ENCODE data around the gene MRPL23.

MRPL23 gene

DNA sequence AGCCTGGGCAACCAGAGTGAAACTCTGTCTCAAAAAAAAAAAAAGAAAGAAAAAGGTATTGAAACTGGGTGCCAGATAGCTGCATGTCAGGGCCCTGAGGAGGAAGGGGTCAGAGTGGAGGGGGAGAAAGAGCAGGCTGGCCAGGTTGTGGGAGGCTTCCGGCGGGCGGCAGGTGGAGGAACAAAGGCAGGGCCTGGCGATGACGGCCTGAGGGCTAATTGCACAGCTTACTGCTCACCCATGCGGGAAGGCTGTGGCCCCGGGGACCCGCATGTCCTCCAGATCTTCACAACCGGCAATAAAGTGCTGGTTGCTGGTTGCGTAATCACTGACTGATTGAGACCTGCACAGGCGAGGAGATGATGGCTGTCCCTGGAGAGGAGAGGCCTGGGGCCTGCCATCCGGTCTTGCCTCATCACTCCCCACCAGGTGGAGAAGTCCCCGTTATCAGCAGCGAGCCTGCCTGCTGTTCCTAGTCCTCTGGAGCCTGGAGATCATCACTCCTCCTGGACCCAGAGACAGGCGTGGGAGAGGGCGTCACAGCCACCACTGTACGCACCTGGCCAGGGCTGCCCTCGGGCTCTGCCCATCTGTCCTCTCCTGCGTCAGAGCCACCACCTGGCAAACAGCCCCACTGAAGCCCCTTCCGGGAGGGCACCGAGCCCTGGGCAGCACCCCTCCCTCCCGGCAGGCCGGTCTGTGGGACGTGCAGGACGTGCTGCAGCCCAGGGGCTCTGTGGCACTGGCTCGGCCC, 31.8 kb downstream of the MRPL23 start:
- Histone ChIP-seq H3K4me2 (no peak overlapping the region), H4K20me1 (no peaks in the 10 kb centered on the region), H3K27me3 (no peaks in the 10 kb centered on the region), H3K9ac (no peak overlapping the region), H3K27ac (peak overlapping the region in 1 of 11 experiments; percentile 54; a peak in 1 of 22 replicates), H3K4me1 (no peaks in the 10 kb centered on the region; a peak in 1 of 20 replicates), H3K4me3 (no peak overlapping the region), H3K36me3 (no peaks in the 10 kb centered on the region), H3K9me3 (replicated peaks in 1 of 11) (no peaks in the 10 kb centered on the region)
- TF ChIP-seq Cebpa-rat (IDR thresholded peaks at IDR 0.05): peak in 6 of 11 experiments; percentile 21 to 65 (median 50); a peak in 7 of 22 replicates

GRCh38 chr11:1979607-1980006, 32.5 kb downstream of the MRPL23 start:
- TF ChIP-seq Cebpa-rat (IDR thresholded peaks at IDR 0.05): no peak
- H3K4me2 ChIP-seq: no peak overlapping the region
- H3K4me1 ChIP-seq: no peaks in the 10 kb centered on the region; a peak in 1 of 20 replicates
- H3K27me3 ChIP-seq: no peaks in the 10 kb centered on the region
- no peak overlapping the region for H3K27ac ChIP-seq
- H4K20me1 ChIP-seq: no peaks in the 10 kb centered on the region
- H3K9ac ChIP-seq: no peak overlapping the region
- H3K9me3 ChIP-seq (replicated peaks in 1 of 11): no peaks in the 10 kb centered on the region
- no peaks in the 10 kb centered on the region for H3K36me3 ChIP-seq
- no peak overlapping the region for H3K4me3 ChIP-seq

DNA sequence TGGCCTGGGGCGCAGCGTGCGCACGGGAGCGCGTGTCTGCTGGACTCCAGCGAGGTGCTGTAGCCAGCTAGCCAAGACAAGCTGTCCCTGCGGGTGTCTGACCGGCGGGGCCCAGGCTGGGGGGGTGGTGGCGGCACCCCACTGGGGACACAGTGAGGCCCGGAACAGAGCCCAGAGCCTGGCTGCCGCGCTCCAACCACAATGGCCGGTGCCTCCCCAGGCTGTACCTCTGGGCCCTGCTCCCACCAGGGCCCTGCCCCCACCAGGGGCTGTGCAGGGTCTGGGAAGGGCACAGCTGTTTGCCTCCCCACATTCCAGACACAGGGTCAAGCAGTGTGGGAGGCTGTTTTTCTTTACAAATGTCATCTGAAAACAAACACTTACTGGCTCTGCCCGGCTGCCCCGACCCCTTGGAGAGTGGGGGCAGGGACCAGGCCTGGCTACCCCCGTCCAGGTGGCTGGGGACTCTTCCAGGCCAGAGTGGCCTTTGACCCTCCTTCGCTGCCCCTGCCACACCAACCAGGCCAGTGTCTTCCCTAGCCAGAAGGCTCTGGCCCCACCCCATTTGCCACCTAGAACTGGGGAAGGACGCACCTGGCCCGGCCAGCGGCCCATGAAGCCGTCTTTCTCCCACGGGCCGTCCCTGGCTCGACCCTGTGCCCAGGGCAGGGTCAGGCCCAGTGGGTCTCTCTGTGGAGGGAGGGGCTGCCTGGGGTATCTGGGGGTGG, 35.9 kb downstream of the MRPL23 start:
- no peaks in the 10 kb centered on the region for H3K36me3 ChIP-seq
- H3K27ac ChIP-seq: no peak overlapping the region
- no peaks in the 10 kb centered on the region for H3K27me3 ChIP-seq
- no peaks in the 10 kb centered on the region for H3K9me3 ChIP-seq (replicated peaks in 1 of 11)
- no peak for TF ChIP-seq Cebpa-rat (IDR thresholded peaks at IDR 0.05)
- H3K4me2 ChIP-seq: no peak overlapping the region
- no peak overlapping the region for H3K9ac ChIP-seq
- no peak overlapping the region for H3K4me3 ChIP-seq
- H3K4me1 ChIP-seq: no peaks in the 10 kb centered on the region; a peak in 1 of 20 replicates
- H4K20me1 ChIP-seq: no peaks in the 10 kb centered on the region

GRCh38 chr11:1983601-1983961, 36.4 kb downstream of the MRPL23 start:
- H3K36me3 ChIP-seq: no peaks in the 10 kb centered on the region
- no peak overlapping the region for H3K27ac ChIP-seq
- H3K27me3 ChIP-seq: no peaks in the 10 kb centered on the region
- H3K9me3 ChIP-seq (replicated peaks in 1 of 11): no peaks in the 10 kb centered on the region
- H3K9ac ChIP-seq: no peak overlapping the region
- no peak overlapping the region for H3K4me3 ChIP-seq
- H4K20me1 ChIP-seq: no peaks in the 10 kb centered on the region
- H3K4me1 ChIP-seq: no peaks in the 10 kb centered on the region; a peak in 1 of 20 replicates
- no peak overlapping the region for H3K4me2 ChIP-seq
- TF ChIP-seq Cebpa-rat (IDR thresholded peaks at IDR 0.05): no peak

GRCh38 chr11:1987024-1987423, 39.9 kb downstream of the MRPL23 start:
- H3K9ac ChIP-seq: no peak overlapping the region
- no peak for TF ChIP-seq Cebpa-rat (IDR thresholded peaks at IDR 0.05)

GRCh38 chr11:1988174-1988573, 41.0 kb downstream of the MRPL23 start:
- H3K27me3 ChIP-seq: no peaks in the 10 kb centered on the region
- H3K4me3 ChIP-seq: no peak overlapping the region
- H3K4me1 ChIP-seq: no peaks in the 10 kb centered on the region
- no peak overlapping the region for H3K9ac ChIP-seq
- H3K9me3 ChIP-seq (replicated peaks in 1 of 11): no peaks in the 10 kb centered on the region
- no peaks in the 10 kb centered on the region for H4K20me1 ChIP-seq
- H3K27ac ChIP-seq: no peak overlapping the region
- no peak overlapping the region; a peak in 1 of 22 replicates for H3K4me2 ChIP-seq
- TF ChIP-seq Cebpa-rat (IDR thresholded peaks at IDR 0.05): no peak
- no peaks in the 10 kb centered on the region for H3K36me3 ChIP-seq

More at GRCh38 chr11:1987024-1987423, 39.9 kb downstream of the MRPL23 start:
- H3K4me2 ChIP-seq: no peak overlapping the region
- H3K36me3 ChIP-seq: no peaks in the 10 kb centered on the region
- H3K4me1 ChIP-seq: no peaks in the 10 kb centered on the region
- no peak overlapping the region for H3K27ac ChIP-seq
- no peaks in the 10 kb centered on the region for H4K20me1 ChIP-seq
- H3K9me3 ChIP-seq (replicated peaks in 1 of 11): no peaks in the 10 kb centered on the region
- H3K4me3 ChIP-seq: no peak overlapping the region
- no peaks in the 10 kb centered on the region for H3K27me3 ChIP-seq

DNA sequence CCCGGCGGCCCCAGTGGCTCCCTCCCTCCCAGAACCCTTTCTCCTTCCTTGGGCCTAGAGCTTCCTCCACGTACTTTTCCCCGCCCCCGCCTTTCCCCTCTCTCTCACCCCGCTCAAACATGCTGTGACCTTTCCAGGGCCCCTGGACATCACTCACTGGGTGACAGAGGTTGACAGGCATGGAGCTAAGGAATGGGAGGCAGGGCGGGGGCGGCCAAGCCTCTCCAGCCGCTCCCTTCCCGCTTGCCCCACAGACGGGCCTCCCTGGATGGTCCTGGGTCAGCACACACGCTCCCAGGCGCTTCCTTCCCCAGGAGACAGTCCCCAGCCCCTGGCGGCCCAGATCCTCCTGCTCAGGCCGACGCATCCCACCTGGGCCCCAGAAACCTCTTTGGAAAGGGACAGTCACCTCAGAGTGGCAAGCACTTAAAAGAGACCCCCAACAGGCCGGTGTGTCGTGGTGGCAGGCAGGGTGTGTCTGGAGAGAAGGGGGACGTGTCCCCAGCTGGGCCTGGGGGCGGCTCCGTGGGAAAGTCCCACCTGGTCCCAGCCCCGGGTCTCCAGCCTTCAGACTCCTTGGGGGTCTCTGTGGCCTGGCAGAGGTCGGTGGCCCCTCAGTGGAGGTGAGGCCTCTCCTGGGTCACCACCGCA, 41.7 kb downstream of the MRPL23 start:
- TF ChIP-seq Cebpa-rat (IDR thresholded peaks at IDR 0.05): no peak
- Histone ChIP-seq H3K4me2 (peak overlapping the region in 2 of 11 experiments; percentile 12 to 20; a peak in 1 of 22 replicates), H3K4me1 (no peaks in the 10 kb centered on the region), H3K9me3 (replicated peaks in 1 of 11) (no peaks in the 10 kb centered on the region), H3K9ac (no peak overlapping the region), H3K4me3 (no peak overlapping the region), H3K27me3 (no peaks in the 10 kb centered on the region), H4K20me1 (no peaks in the 10 kb centered on the region), H3K27ac (no peak overlapping the region), H3K36me3 (no peaks in the 10 kb centered on the region)

DNA sequence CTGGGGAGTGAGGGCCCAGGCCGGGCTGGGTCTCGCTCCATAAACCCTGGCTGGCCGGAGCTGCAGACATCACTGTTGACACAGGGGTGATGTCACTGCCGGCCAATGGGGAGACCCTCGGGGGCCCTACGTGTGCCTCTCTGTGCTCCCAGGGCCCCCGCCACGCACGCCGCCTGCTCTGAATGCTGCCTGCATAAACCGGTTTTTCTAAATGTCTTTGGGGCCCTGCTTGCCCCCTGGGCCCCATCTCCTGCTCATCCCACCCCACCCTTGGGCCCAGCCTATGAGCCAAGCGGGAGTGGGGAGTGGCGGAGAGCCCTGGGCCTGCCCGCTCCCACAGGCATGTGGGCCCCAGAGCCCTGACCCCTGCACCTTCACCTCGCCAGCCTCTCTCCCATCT, 42.8 kb downstream of the MRPL23 start:
- Histone ChIP-seq H3K9me3 (replicated peaks in 1 of 11) (no peaks in the 10 kb centered on the region), H3K27ac (no peak overlapping the region), H3K9ac (no peak overlapping the region), H3K4me2 (no peak overlapping the region), H3K36me3 (no peaks in the 10 kb centered on the region), H4K20me1 (no peaks in the 10 kb centered on the region), H3K27me3 (no peaks in the 10 kb centered on the region), H3K4me3 (no peak overlapping the region), H3K4me1 (no peaks in the 10 kb centered on the region)
- TF ChIP-seq Cebpa-rat (IDR thresholded peaks at IDR 0.05): no peak

- Histone ChIP-seq H3K36me3 (no peaks in the 10 kb centered on the region), H3K9me3 (replicated peaks in 1 of 11) (no peaks in the 10 kb centered on the region), H4K20me1 (no peaks in the 10 kb centered on the region), H3K4me3 (no peak overlapping the region), H3K27me3 (no peaks in the 10 kb centered on the region), H3K9ac (no peak overlapping the region), H3K4me2 (no peak overlapping the region), H3K4me1 (no peaks in the 10 kb centered on the region), H3K27ac (no peak overlapping the region)
- TF ChIP-seq Cebpa-rat (IDR thresholded peaks at IDR 0.05): no peak
These were observed 43.9 kb downstream of the MRPL23 start for GRCh38 chr11:1990872-1991578.

Data from BLaER1 treated with 17β-estradiol and CSF1 and Interleukin-3, amounts not matched to agents 10 nM and 100 nM (cell line).